GM19025 (cell line): Measurements from ENCODE around the gene ZSWIM3.
"Not testable (repeated sequence)": the region's sequence is repeated elsewhere in the genome, so short reads cannot be mapped to it uniquely, and the experiment has no call there.

Experiments
- ATAC-seq: cut with Tn5 transposase; IDR thresholded peaks from one replicate; pipeline ENCODE4 v1.9.1; 2021; ENCODE audit warnings: mild to moderate bottlenecking, low read depth, moderate library complexity; ENCODE audit not compliant: unreplicated experiment

Gene ZSWIM3

GRCh38 chr20:45859916-45860315, 2.5 kb downstream of the ZSWIM3 start:
- no peak for ATAC-seq

DNA sequence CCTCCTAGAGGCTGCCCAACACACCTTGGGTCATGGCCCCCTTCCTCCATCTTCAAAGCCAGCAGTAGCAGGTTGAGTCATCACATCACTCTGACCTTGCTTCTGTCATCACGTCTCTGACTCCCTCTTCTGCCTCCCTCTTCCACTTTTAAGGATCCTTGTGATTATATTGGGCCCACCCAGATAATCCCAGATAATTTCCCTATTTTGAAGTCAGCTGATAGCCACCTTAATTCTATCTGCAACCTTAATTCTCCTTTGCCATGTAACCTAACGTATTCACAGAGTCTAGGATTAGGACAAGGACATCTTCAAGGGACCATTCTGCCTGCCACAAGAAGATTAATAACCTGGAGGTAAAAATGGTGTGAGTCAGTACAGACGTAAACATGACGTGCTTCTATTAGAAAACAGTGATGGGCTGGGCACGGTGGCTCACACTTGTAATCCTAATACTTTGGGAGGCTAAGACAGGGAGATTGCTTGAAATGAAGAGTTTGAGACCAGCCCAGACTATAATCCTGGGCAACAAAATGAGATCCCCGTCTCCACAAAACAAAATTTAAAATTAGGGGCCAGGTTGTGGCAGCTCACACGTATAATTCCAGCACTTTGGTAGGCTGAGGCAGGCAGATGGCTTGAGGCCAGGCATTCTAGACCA, 3.3 kb downstream of the ZSWIM3 start:
- no peak for ATAC-seq

DNA sequence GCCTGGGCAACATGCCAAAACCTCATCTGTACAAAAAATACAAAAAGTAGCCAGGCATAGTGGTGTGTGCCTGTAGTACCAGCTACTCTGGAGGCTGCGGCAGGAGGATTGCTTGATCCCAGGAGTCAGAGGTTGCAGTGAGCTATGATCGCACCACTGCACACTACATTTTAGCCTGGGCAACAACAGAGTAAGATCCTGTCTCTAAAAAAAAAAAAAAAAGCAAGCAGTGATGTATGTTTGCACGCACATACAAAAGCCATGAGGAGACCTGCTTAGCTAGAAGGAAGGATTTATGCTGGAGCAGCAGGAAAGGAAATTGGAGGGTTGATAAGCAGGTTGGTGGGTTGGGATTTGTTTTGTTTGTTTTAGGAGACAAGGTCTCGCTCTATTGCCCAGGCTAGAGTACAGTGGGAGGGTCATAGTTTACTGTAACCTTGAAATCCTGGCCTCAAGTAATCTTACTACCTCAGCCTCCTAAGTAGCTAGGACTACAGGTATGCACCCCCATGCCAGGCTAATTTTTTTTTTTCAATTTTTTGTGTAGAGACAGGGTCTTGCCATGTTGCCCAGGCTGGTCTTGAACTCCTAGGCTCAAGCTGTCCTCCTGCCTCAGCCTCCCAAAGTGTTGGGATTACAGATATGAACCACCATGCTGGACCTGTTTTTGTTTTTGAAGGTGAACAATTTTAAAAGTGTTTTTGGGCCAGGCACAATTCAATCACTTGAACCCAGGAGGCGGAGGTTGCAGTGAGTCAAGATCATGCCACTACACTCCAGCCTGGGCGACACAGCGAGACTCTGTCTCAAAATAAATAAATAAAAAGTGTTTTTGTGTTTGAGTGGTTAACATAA, 4.0 kb downstream of the ZSWIM3 start:
- no peak for ATAC-seq

DNA sequence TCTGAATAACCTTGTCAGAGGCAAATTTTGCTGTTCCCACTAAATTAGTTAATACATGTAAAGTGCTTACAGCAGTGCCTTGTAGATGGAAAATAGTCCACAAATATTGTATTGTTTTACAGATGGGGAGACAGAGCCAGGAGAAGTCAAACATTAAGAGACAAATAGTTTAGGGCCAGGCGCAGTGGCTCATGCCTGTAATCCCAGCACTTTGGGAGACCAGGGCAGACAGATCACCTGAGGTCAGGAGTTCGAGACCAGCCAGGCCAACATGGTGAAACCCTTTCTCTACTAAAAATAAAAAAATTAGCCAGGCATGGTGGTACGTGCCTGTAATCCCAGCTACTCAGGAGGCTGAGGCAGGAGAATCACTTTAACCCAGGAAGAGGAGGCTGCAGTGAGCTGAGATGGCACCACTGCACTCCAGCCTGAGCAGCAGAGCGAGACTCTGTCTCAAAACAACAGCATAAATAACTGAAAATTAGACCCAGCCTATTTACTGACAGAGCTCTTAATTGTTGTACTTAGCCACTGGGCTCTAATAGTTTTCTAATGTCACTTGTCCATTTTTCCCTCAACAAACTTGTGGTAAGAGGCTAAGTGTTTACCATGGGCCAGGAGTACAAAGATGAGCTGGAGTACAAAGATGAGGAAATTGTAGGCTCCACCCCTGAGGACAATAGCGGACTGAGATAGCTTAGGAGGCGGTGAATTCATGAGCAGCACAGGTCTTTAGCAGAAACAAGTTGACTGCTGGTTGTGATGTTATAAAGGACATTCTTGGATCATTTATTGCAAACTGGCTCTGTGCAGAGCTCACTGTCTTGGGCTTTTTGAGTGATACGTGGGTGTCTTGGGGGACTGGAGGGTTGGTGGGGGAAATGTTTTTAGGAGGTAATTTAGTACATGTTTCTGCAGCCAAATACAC, 6.4 kb downstream of the ZSWIM3 start:
- no peak for ATAC-seq

GRCh38 chr20:45866454-45866853, 9.0 kb downstream of the ZSWIM3 start:
- ATAC-seq = no peak

DNA sequence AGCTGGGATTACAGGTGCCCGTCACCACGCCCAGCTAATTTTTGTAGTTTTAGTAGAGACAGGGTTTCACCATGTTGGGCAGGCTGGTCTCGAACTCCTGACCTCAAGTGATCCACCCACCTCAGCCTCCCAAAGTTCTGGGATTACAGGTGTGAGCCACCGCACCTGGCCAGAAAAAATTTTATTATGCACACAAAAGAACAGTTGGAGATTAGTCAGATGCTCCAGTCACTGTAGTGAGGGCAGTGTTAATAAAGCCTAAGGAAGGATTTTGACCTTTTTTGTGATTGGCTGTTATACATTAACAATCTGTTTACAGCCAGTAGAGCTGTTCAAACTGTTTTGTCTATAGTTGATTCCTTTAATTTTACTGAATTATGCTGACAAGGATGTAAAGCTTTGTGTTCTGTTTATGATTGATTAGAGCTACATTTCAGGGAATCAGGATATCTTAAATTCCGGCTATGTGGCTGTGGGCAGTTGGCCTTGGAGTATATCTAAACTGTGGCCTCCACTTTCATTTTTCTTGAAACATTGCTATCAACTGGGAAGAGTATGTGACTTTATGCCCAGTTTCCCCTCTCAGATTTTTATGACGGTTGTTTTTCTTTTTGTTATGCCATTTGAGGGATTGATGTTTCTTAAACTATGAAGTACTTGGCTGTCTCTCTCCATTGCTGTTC, 9.9 kb downstream of the ZSWIM3 start:
- no peak for ATAC-seq

DNA sequence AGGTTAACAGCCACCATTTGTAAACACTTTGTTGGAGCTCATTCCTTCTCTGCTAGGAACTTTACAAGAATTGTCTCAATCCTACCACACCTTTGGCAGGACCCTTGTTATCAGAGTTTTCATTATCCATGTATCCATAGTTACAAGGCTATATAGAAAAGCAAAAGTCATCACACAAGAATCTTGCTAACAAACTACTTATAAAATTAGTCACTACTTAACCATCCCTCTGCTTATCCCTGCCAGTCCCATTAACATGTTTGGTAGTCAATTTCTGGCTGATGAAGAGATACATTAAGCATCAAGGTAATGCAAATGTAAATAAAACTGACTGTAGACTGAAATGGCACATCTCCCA, 10.4 kb downstream of the ZSWIM3 start:
- ATAC-seq = no peak

DNA sequence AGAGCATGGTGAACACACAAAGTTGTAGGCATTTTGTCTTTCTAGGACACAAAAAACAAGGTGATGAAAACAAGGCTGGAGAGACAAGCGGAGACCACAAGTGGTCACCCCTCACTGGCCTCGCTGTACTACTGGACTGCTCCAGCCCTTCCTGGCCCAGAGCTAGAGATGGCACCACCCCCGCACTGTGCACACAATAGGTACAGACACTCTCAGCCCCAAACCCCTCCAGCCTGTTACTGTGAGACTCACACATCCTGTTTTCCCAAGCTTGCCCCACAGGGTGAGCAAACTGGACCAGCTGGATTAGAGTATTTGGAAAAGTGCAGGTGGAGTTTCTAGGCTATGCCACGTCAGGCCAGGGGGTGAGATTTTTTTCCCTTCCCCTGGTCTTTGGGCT, 15.2 kb downstream of the ZSWIM3 start:
- ATAC-seq = no peak

GRCh38 chr20:45873409-45874103, 16.1 kb downstream of the ZSWIM3 start:
- no peak for ATAC-seq

GRCh38 chr20:45874104-45874481, 16.7 kb downstream of the ZSWIM3 start:
- not testable (repeated sequence) for ATAC-seq

DNA sequence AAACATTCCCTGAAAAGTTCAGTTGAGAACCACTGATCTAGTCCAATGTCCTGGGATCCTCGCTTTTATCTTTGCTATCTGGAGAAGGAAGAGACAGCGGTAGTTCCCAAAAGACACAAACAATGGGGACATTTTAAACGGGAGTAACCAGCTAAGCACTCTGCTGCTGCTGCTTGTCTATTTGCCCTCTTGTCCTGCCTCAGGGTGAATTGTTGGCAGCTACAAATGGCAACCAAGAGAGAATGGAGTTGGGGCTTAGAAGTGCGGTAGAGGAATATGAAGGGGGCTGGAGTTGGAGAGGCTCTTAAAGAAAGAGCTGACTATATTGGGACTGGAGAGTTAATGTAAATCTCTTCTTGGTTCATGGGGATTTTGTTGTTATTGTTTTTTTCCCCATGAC, 17.2 kb downstream of the ZSWIM3 start:
- ATAC-seq = no peak

DNA sequence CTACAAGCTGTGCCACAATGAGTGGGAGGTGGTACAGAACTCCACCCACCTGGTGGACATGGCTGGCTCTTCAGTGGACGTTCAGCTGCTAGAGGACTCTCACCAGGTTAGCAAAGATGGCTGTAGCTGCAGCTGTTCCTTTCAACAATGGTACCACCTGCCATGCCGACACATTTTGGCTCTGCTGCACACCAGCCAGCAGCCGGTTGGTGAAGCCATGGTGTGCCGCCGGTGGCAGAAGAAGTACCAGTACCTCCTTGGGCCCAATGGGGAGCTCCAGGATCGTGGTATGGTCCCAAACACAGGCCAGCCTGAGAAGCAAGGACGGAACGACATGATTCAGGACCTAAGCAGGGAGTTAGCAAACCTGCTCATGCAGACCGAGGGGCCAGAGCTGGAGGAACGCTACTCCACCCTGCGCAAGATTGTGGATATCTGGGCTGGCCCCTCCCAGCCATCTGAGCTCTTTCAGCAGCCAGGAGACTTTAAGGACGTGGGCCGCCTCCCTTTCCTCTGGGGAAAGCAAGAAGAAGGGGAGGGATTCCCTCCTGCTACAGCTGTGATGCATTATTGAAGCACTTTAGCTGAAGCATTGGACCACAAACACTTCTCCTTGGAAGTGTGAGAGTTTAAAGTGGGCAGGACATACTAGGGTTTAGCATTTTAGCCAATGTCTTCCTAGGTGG, 20.8 kb downstream of the ZSWIM3 start:
- no peak for ATAC-seq

DNA sequence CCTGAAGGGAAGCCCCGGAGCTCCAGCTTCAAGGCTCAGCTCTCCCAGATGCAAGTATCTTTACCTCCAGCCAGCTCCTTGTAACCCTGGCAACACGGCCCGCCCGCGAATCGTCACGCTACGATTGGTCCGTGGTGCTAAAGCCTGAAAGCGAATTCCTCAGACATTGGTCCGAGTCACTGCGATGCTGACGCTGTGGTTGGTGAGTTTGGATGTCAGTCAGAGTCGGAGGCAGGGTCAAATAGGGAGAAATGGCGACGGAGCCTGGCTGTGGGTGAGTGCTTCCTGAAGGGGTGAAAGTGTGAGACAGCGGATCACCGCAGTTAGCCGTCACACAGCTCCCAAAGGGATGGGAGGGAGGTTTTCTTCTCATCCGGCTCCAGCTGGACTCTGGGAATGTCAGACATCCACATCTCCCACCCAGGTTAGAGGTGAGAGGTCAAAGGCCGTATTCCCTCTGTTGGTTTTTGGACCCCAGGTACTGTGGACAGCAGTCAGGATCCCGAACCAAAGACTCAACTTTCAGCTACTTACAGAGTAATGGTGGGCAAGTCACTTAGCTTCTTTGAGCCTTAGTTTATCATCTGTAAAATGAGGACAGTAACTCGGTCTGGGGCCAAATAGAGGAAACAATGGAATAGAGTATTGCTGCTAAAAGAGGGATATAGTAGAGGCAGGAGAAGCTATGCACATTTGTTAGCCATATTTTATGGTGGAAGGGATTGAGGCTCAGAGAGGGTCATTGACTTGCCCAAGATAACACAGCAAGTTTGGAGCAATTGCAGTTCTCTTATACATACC, 23.8 kb downstream of the ZSWIM3 start, which contains the start of gene ZSWIM1:
Gene ZSWIM1, plus strand, starts transcription at position 240 of the 801 bp plus-strand sequence. CDS start 1,366 bp downstream, outside the sequence.
- ATAC-seq = peak; percentile 98

DNA sequence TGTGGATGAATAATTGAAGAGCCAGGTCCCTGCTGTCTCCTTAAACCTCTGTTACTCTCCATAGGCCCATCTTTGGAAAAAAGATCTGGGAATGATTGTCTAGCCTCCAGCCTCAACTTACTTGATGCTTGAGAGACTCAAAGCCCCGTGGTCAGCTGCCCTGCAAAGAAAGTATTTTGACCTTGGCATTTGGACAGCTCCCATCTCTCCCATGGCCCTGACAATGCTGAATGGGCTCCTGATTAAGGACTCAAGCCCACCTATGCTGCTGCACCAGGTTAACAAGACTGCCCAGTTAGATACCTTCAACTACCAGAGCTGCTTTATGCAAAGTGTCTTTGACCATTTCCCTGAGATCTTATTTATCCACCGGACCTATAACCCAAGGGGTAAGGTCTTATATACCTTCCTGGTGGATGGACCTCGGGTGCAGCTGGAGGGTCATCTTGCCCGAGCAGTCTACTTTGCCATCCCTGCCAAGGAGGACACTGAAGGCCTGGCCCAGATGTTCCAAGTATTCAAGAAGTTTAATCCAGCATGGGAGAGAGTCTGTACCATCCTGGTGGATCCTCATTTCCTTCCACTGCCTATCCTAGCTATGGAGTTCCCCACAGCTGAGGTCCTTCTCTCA, 25.2 kb downstream of the ZSWIM3 start:
- ATAC-seq = no peak

GRCh38 chr20:45883100-45883469, 25.7 kb downstream of the ZSWIM3 start:
- no peak for ATAC-seq

- no peak for ATAC-seq
Observed at GRCh38 chr20:45886590-45887345, 29.4 kb downstream of the ZSWIM3 start.

- ATAC-seq = no peak
Observed at GRCh38 chr20:45887346-45887715, 29.9 kb downstream of the ZSWIM3 start, which contains the start of gene SPATA25. SPATA25 (minus strand) TSS chr20:45887622; CDS start chr20:45887590, 32 bp downstream.
